ENCODE results near the gene ROR2.

ROR2 gene

GRCh38 chr9:91884153-91884552, 65.9 kb downstream of the ROR2 start:
- DNase-seq (ENCODE audit: low read depth, low spot score), result no peak
- ChIA-PET POLR2A (no interaction called here), CTCF (interaction anchor here (1.4 kb wide), 1 partner anchor 71 kb away, joined by 4 read pairs; no protein-coding TSS in a partner anchor)
- TF ChIP-seq, protein P1, sequence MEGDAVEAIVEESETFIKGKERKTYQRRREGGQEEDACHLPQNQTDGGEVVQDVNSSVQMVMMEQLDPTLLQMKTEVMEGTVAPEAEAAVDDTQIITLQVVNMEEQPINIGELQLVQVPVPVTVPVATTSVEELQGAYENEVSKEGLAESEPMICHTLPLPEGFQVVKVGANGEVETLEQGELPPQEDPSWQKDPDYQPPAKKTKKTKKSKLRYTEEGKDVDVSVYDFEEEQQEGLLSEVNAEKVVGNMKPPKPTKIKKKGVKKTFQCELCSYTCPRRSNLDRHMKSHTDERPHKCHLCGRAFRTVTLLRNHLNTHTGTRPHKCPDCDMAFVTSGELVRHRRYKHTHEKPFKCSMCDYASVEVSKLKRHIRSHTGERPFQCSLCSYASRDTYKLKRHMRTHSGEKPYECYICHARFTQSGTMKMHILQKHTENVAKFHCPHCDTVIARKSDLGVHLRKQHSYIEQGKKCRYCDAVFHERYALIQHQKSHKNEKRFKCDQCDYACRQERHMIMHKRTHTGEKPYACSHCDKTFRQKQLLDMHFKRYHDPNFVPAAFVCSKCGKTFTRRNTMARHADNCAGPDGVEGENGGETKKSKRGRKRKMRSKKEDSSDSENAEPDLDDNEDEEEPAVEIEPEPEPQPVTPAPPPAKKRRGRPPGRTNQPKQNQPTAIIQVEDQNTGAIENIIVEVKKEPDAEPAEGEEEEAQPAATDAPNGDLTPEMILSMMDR (IDR thresholded peaks at IDR 0.05; ENCODE audit: insufficient read depth, low read length, missing control alignments), result no peak
- H3K4me3 ChIP-seq (ENCODE audit: low read depth, low read length), result no peak overlapping the region

GRCh38 chr9:91883503-91883902, 66.5 kb downstream of the ROR2 start:
- ChIA-PET CTCF (no interaction called here), POLR2A (no interaction called here)
- H3K4me3 ChIP-seq (ENCODE audit: low read depth, low read length), result no peak overlapping the region
- TF ChIP-seq, protein P1 (IDR thresholded peaks at IDR 0.05; ENCODE audit: insufficient read depth, low read length, missing control alignments), result no peak
- DNase-seq (ENCODE audit: low read depth, low spot score), result no peak

GRCh38 chr9:91882627-91883026, 67.4 kb downstream of the ROR2 start:
- no peak overlapping the region for H3K4me3 ChIP-seq (ENCODE audit: low read depth, low read length)
- TF ChIP-seq, protein P1 (IDR thresholded peaks at IDR 0.05; ENCODE audit: insufficient read depth, low read length, missing control alignments), result no peak
- DNase-seq (ENCODE audit: low read depth, low spot score), result no peak
- POLR2A ChIA-PET, result no interaction called here
- CTCF ChIA-PET, result no interaction called here

DNA sequence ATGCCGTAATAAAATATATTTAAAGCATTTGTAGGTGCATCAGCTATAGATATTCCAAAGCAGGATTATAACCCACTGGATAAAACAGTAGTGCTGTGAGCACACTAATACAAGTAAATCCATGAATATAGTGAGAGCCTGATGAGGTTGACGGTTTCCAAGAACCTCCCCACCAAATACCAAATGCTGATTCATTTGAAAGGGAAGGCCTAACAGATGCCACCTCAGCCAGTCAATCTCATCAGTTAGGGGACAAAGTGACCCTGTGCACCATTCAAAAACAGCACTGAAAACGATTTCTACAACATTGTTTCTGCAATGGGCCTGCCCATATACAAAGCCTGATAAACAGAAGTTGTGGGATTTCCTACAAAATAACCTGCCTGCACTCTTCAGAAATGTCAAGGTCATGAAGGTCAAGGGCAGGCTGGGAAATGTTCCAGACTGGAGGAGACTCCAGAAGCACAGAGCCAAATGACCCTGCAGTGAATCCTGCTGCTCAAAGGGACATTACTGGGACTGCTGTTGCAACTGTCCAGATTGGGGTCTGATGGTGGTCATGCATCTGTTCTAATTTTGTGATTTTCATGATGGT, 69.6 kb downstream of the ROR2 start:
- no peak overlapping the region for H3K4me3 ChIP-seq (ENCODE audit: low read depth, low read length)
- TF ChIP-seq, protein P1 (IDR thresholded peaks at IDR 0.05; ENCODE audit: insufficient read depth, low read length, missing control alignments), result no peak
- CTCF ChIA-PET, result interaction anchor here (0.9 kb wide), 1 partner anchor 14 kb away, joined by 4 read pairs; no protein-coding TSS in a partner anchor
- POLR2A ChIA-PET, result no interaction called here
- no peak for DNase-seq (ENCODE audit: low read depth, low spot score)

GRCh38 chr9:91879231-91879630, 70.8 kb downstream of the ROR2 start:
- no peak overlapping the region for H3K4me3 ChIP-seq (ENCODE audit: low read depth, low read length)
- TF ChIP-seq, protein P1 (IDR thresholded peaks at IDR 0.05; ENCODE audit: insufficient read depth, low read length, missing control alignments), result no peak
- DNase-seq (ENCODE audit: low read depth, low spot score), result no peak
- ChIA-PET CTCF (interaction anchor here (0.9 kb wide), 1 partner anchor 12 kb away, joined by 4 read pairs; no protein-coding TSS in a partner anchor), POLR2A (no interaction called here)

GRCh38 chr9:91873637-91874051, 76.4 kb downstream of the ROR2 start:
- DNase-seq (ENCODE audit: low read depth, low spot score), result no peak
- TF ChIP-seq, protein P1 (IDR thresholded peaks at IDR 0.05; ENCODE audit: insufficient read depth, low read length, missing control alignments), result no peak
- CTCF ChIA-PET, result no interaction called here
- POLR2A ChIA-PET, result no interaction called here
- no peak overlapping the region for H3K4me3 ChIP-seq (ENCODE audit: low read depth, low read length)
